IMR-90 (cell line): Measurements from ENCODE around the gene FNTB.
"Not testable (repeated sequence)": the region's sequence is repeated elsewhere in the genome, so short reads cannot be mapped to it uniquely, and the experiment has no call there.

Experiments used
- BHLHE40 ChIP-seq: fragments of 150-350 bp; IDR thresholded peaks from 2 replicates; pipeline ENCODE4 v1.6.1; 2016; ENCODE audit warnings: mild to moderate bottlenecking, low read depth, low read length
- CEBPB ChIP-seq: IDR thresholded peaks from 2 replicates; pipeline ENCODE4 v1.6.1; 2012; ENCODE audit warnings: low read depth, low read length, improper control_type of control experiment
- MAFK ChIP-seq: IDR thresholded peaks from 2 replicates; pipeline ENCODE4 v1.6.1; 2012; ENCODE audit warnings: low read depth, low read length, improper control_type of control experiment
- MAZ ChIP-seq: IDR thresholded peaks from 2 replicates; pipeline ENCODE4 v1.6.1; 2012; ENCODE audit warnings: low read depth, mild to moderate bottlenecking, low read length, improper control_type of control experiment, moderate library complexity, borderline replicate concordance
- MXI1 ChIP-seq: IDR thresholded peaks from 2 replicates; pipeline ENCODE4 v1.6.1; 2012; ENCODE audit warnings: low read depth, mild to moderate bottlenecking, low read length, moderate library complexity, borderline replicate concordance
- NFE2L2 ChIP-seq: fragments of 150-350 bp; IDR thresholded peaks from 2 replicates; pipeline ENCODE4 v1.6.1; 2016; ENCODE audit warnings: low read depth, mild to moderate bottlenecking, low read length
- POLR2A ChIP-seq: IDR thresholded peaks from 2 replicates; pipeline ENCODE4 v1.6.1; 2012; ENCODE audit warnings: mild to moderate bottlenecking, low read depth, low read length
- RAD21 ChIP-seq: IDR thresholded peaks from 2 replicates; pipeline ENCODE4 v1.6.1; 2012; ENCODE audit warnings: low read length, improper control_type of control experiment
- RCOR1 ChIP-seq: IDR thresholded peaks from 2 replicates; pipeline ENCODE4 v1.6.1; 2012; ENCODE audit warnings: mild to moderate bottlenecking, low read length, improper control_type of control experiment; ENCODE audit not compliant: insufficient replicate concordance
- RFX5 ChIP-seq: IDR thresholded peaks from 2 replicates; pipeline ENCODE4 v1.8.0; 2012; ENCODE audit warnings: low read depth, mild to moderate bottlenecking, low read length, moderate library complexity
- SMC3 ChIP-seq: fragments of 150-350 bp; IDR thresholded peaks from 2 replicates; pipeline ENCODE4 v1.6.1; 2016; ENCODE audit warnings: low read depth, mild to moderate bottlenecking, antibody characterized with exemption, low read length, moderate library complexity
- TF ChIP-seq, protein P1 (sequence below): conservative IDR thresholded peaks from 2 replicates; pipeline ENCODE4 v1.5.1; 2012; ENCODE audit warnings: mild to moderate bottlenecking, low read depth, low read length, improper control_type of control experiment
- TF ChIP-seq, protein P2 (sequence below): fragments of 150-350 bp; IDR thresholded peaks from 2 replicates; pipeline ENCODE4 v1.6.1; 2017; ENCODE audit warnings: mild to moderate bottlenecking, antibody characterized with exemption, low read length, low read depth

DNA sequence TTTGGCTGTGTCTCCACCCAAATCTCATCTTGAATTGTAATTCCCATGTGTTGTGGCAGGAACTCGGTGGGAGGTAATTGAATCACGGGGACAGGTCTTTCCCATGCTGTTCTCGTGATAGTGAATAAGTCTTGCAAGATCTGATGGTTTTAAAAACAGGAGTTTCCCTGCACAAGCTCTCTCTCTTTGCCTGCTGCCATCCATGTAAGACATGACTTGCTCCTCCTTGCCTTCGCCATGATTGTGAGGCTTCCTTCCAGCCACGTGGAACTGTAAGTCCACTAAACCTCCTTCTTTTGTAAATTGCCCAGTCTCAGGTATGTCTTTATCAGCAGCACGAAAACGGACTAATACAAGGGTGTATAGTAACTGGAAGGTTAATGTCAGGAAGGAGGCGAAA, 101.1 kb downstream of the FNTB start:
- not testable (repeated sequence) for TF ChIP-seq RAD21, MAZ, CEBPB, POLR2A, RFX5, BHLHE40, MXI1, SMC3, RCOR1, MAFK, NFE2L2
- TF ChIP-seq, protein P1, sequence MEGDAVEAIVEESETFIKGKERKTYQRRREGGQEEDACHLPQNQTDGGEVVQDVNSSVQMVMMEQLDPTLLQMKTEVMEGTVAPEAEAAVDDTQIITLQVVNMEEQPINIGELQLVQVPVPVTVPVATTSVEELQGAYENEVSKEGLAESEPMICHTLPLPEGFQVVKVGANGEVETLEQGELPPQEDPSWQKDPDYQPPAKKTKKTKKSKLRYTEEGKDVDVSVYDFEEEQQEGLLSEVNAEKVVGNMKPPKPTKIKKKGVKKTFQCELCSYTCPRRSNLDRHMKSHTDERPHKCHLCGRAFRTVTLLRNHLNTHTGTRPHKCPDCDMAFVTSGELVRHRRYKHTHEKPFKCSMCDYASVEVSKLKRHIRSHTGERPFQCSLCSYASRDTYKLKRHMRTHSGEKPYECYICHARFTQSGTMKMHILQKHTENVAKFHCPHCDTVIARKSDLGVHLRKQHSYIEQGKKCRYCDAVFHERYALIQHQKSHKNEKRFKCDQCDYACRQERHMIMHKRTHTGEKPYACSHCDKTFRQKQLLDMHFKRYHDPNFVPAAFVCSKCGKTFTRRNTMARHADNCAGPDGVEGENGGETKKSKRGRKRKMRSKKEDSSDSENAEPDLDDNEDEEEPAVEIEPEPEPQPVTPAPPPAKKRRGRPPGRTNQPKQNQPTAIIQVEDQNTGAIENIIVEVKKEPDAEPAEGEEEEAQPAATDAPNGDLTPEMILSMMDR, result not testable (repeated sequence)
- TF ChIP-seq, protein P2, sequence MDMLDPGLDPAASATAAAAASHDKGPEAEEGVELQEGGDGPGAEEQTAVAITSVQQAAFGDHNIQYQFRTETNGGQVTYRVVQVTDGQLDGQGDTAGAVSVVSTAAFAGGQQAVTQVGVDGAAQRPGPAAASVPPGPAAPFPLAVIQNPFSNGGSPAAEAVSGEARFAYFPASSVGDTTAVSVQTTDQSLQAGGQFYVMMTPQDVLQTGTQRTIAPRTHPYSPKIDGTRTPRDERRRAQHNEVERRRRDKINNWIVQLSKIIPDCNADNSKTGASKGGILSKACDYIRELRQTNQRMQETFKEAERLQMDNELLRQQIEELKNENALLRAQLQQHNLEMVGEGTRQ, result not testable (repeated sequence)
